ENCODE data around the gene WRNIP1. TPM values are rescaled to one million over a fixed set of nuclear protein-coding genes. Genes with fewer than 3 reads are reported as not detected.

The WRNIP1 gene
- total and polyA plus RNA-seq, 10 of the 15 experiments (the other 5 are each of a cell fraction or from before 2014, with no cell fraction given) = 9.3 to 30.5 (median 24.3) TPM

- no peak overlapping the region for H3K9ac ChIP-seq (ENCODE audit: control insufficient read depth, insufficient read depth, low read length)
- no peaks in the 10 kb centered on the region; the same call in 2 of the 3 replicates for H3K9me3 ChIP-seq (replicated peaks; ENCODE audit: control insufficient read depth, insufficient read depth, low read length)
- DNase-seq (ENCODE audit: low read depth, low spot score) (no peak), FAIRE-seq (no peak), ATAC-seq (no peak)
- intact Hi-C loops (cut with micrococcal nuclease; ENCODE audit: unreplicated experiment) = no loop called here
- RAD21 ChIA-PET (ENCODE audit: unreplicated experiment) = no interaction called here
- no peak overlapping the region for H3K27ac ChIP-seq (ENCODE audit: control insufficient read depth, insufficient read depth)
- POLR2A ChIA-PET = no interaction called here
- H4K20me1 ChIP-seq (ENCODE audit: control insufficient read depth, insufficient read depth) = no peaks in the 10 kb centered on the region
- no peaks in the 10 kb centered on the region for H3K79me2 ChIP-seq (ENCODE audit: control insufficient read depth, insufficient read depth, low read length)
- H3K4me2 ChIP-seq (ENCODE audit: control insufficient read depth, insufficient read depth) = no peak overlapping the region
- no peaks in the 10 kb centered on the region for H3K36me3 ChIP-seq (ENCODE audit: control insufficient read depth in 2 of 2, insufficient read depth in 2 of 2, low read length in 1 of 2)
- CTCF ChIA-PET = interaction anchor here (0.6 to 0.8 kb wide), 2 partner anchors 11 to 203 kb away, joined by 3 read pairs; no protein-coding TSS in a partner anchor
- H3K4me1 ChIP-seq (ENCODE audit: control insufficient read depth, insufficient read depth, low read length) = no peaks in the 10 kb centered on the region
- WGBS (ENCODE audit: insufficient coverage, insufficient replicate concordance, low lambda C conversion rate, missing lambda C conversion rate) = 42% methylated on average over 10 of the region's 10 CpGs
- TF ChIP-seq CTCF (IDR thresholded peaks at IDR 0.05 in 2 of 3, conservative IDR thresholded peaks at IDR 0.05 in 1 of 3; ENCODE audit: control insufficient read depth in 2 of 3, extremely low read depth in 1 of 3, insufficient read depth in 1 of 3, low read depth in 3 of 3, low read length in 3 of 3) (no peak), MTA3 (IDR thresholded peaks at IDR 0.05; ENCODE audit: borderline replicate concordance, low read length) (no peak), YBX1 (IDR thresholded peaks at IDR 0.05) (no peak), PAX8 (IDR thresholded peaks at IDR 0.05) (no peak), CHD1 (IDR thresholded peaks at IDR 0.05; ENCODE audit: low read depth, low read length) (no peak), RUNX3 (IDR thresholded peaks at IDR 0.05; ENCODE audit: low read length) (no peak), RELB (IDR thresholded peaks at IDR 0.05; ENCODE audit: low read depth) (no peak), BRCA1 (IDR thresholded peaks at IDR 0.05; ENCODE audit: low read depth, low read length) (no peak), E2F4 (IDR thresholded peaks at IDR 0.05; ENCODE audit: low read depth, low read length) (no peak), ESRRA (IDR thresholded peaks at IDR 0.05; ENCODE audit: low read length) (no peak), BCLAF1 (IDR thresholded peaks at IDR 0.05) (no peak), NR2F1 (conservative IDR thresholded peaks at IDR 0.05) (no peak), SMC3 (IDR thresholded peaks at IDR 0.05; ENCODE audit: borderline replicate concordance, low read length) (no peak)
- in situ Hi-C loops (cut with MboI) = no loop called here
- BruUV-seq (replicated peaks) = no TSS peak
- no peak overlapping the region for H3K4me3 ChIP-seq
- SMC1A ChIA-PET (ENCODE audit: uncharacterized antibody, unreplicated experiment) = no interaction called here
- H3K27me3 ChIP-seq (replicated peaks in 1 of 2; ENCODE audit: control insufficient read depth in 2 of 2, insufficient read depth in 2 of 2, low read length in 1 of 2) = peaks cover 0 to 1% of the 10 kb centered on the region in 2 experiments; a peak in 1 of 4 replicates
- H2AFZ ChIP-seq (ENCODE audit: control insufficient read depth, low read depth, low read length) = no peak overlapping the region
These were observed 35.3 kb upstream of the WRNIP1 start for GRCh38 chr6:2729921-2730320.

All from GM12878 (cell line).